ENCODE results near the gene VEPH1.

The VEPH1 gene

GRCh38 chr3:157249606-157250005 lies 253.6 kb downstream of the VEPH1 start:
- ATAC-seq (replicated peaks): no peak
- H3K4me1 Mint-ChIP-seq: peaks cover 1 to 6% of the 10 kb centered on the region in 2 donors

DNA sequence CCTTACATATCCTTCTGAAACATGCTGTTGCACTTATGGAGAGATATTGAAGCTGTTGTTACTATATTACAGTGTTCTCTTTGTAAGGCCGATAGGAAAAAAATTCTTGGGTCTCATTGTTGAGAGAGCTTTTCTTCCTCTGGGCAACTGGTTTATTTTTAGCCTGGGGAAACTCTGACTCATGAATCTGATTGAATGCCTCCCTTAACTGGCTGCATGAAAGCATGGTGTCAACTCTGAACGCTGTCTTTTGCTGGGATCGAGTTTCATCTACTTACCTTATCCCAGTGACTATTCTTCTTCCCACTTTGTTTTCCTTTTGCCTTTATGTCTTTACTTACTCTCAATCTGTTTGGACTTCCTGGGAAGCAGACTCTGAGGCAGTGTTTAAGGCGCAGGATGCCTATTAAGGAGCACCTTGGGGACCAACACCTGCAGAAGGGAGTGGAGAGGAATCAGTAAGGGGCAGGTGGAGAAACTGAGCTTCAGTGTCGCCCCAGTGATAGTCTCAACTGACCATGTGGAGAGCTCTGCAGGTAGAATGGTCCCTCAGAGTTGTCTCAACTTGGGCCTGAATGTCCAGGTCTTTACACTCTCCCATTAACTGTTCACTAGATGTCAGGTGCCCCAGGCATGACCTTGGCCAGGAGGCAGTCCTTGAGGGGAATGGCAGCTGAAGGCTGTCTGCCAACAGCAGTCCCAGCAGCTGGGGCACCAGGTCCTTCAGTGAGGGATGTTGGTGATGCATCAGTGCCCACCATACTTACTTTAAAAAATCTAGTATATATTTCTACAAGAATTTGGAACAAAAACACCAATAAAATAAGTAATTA lies 254.4 kb downstream of the VEPH1 start:
- Mint-ChIP-seq H3K4me1 (peaks cover 1 to 6% of the 10 kb centered on the region in 2 donors), H3K9me3 (no peaks in the 10 kb centered on the region), H3K27ac (no peak overlapping the region), H3K4me3 (no peak overlapping the region), H3K27me3 (no peaks in the 10 kb centered on the region), H3K36me3 (no peaks in the 10 kb centered on the region)
- ATAC-seq (replicated peaks) (no peak), DNase-seq (no peak)

More at GRCh38 chr3:157249606-157250005, 253.6 kb downstream of the VEPH1 start:
- no peak for DNase-seq
- Mint-ChIP-seq H3K4me3 (no peak overlapping the region), H3K27me3 (no peaks in the 10 kb centered on the region), H3K9me3 (no peaks in the 10 kb centered on the region), H3K36me3 (no peaks in the 10 kb centered on the region), H3K27ac (no peak overlapping the region)

GRCh38 chr3:157247391-157247790 lies 255.8 kb downstream of the VEPH1 start:
- Mint-ChIP-seq H3K27me3 (no peaks in the 10 kb centered on the region), H3K27ac (no peak overlapping the region), H3K36me3 (no peaks in the 10 kb centered on the region), H3K4me1 (peaks cover 1 to 6% of the 10 kb centered on the region in 2 donors), H3K9me3 (no peaks in the 10 kb centered on the region), H3K4me3 (no peak overlapping the region)
- DNase-seq (no peak), ATAC-seq (replicated peaks) (no peak)

DNA sequence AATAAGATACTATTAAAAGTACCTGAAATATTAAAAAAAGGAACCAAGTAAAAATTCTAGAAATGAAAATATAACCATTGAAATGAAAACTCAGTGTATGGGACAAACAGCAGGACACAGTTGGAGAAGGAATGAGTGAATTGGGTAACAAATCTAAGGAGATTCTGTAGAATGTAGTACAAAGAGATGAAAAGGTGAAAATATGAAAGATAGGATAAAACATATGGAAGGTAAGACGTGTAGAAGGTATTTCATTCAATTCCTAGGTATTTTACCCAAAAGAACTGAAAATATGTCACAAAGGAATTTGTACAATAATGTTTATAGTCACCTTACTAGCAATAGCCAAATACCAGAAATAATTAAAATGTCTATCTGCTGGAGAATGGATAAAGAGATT lies 260.4 kb downstream of the VEPH1 start:
- Mint-ChIP-seq H3K36me3 (no peaks in the 10 kb centered on the region), H3K9me3 (no peaks in the 10 kb centered on the region), H3K27me3 (no peaks in the 10 kb centered on the region), H3K27ac (no peak overlapping the region), H3K4me3 (no peak overlapping the region), H3K4me1 (peaks cover 6 to 7% of the 10 kb centered on the region in 2 donors)
- ATAC-seq (replicated peaks) (no peak), DNase-seq (no peak)

DNA sequence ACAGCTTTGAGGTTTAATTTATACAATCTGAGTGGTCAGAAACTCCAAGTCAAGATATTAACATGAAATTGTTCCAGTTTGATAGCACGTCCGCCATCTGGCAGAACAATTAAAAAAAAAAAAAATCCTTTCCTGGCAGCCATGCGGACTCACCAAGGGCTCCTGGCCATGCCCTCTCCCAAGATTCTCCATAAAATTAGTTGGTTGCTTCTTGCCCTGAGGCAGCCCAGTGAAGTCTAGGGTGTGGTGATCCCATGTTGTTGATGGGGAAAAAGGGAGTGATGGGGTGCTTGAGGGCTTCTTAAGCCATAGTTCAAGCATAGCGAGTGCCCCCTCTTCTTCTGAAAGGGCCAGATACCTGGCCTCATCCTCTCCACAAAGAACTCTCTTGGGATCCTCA lies 261.6 kb downstream of the VEPH1 start:
- H3K27ac Mint-ChIP-seq: no peak overlapping the region
- no peaks in the 10 kb centered on the region for H3K27me3 Mint-ChIP-seq
- H3K9me3 Mint-ChIP-seq: no peaks in the 10 kb centered on the region
- peaks cover 6 to 7% of the 10 kb centered on the region in 2 donors for H3K4me1 Mint-ChIP-seq
- no peak for ATAC-seq (replicated peaks)
- DNase-seq: no peak
- no peaks in the 10 kb centered on the region for H3K36me3 Mint-ChIP-seq
- no peak overlapping the region for H3K4me3 Mint-ChIP-seq

GRCh38 chr3:157240408-157240807 lies 262.8 kb downstream of the VEPH1 start:
- DNase-seq (no peak), ATAC-seq (replicated peaks) (no peak)
- H3K27me3 Mint-ChIP-seq: no peaks in the 10 kb centered on the region
- no peaks in the 10 kb centered on the region for H3K9me3 Mint-ChIP-seq
- no peaks in the 10 kb centered on the region for H3K36me3 Mint-ChIP-seq
- no peak overlapping the region for H3K4me3 Mint-ChIP-seq
- H3K27ac Mint-ChIP-seq: no peak overlapping the region
- peaks cover 6 to 7% of the 10 kb centered on the region in 2 donors for H3K4me1 Mint-ChIP-seq

- Mint-ChIP-seq H3K27ac (no peak overlapping the region), H3K4me1 (peaks cover 6 to 7% of the 10 kb centered on the region in 2 donors), H3K36me3 (no peaks in the 10 kb centered on the region), H3K4me3 (no peak overlapping the region), H3K27me3 (no peaks in the 10 kb centered on the region), H3K9me3 (no peaks in the 10 kb centered on the region)
- ATAC-seq (replicated peaks): peak; percentile 100
- DNase-seq: peak; percentile 59
Measured at GRCh38 chr3:157239082-157239704, 264.0 kb downstream of the VEPH1 start.

DNA sequence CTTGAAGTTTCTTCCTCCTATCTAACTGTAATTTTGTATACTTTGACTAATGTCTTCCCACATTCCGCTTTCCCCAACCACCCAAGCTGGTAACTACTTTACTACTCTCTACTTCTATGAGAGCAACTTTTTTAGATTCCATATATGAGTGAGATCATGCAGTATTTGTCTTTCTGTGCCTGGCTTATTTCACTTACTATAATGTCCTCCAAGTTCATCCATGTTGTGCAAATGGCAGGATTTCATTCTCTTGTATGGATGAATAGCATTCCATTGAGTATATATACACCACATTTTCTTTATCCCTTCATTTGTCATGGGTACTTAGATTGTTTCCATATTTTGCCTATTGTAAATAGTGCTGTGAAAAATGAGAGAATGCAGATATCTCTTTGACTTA lies 264.8 kb downstream of the VEPH1 start:
- no peak for ATAC-seq (replicated peaks)
- Mint-ChIP-seq H3K4me1 (peaks cover 6 to 7% of the 10 kb centered on the region in 2 donors), H3K27me3 (no peaks in the 10 kb centered on the region), H3K36me3 (no peaks in the 10 kb centered on the region), H3K27ac (no peak overlapping the region), H3K9me3 (no peaks in the 10 kb centered on the region), H3K4me3 (no peak overlapping the region)
- DNase-seq: no peak

- no peak for ATAC-seq (replicated peaks)
Measured at GRCh38 chr3:157237886-157238285, 265.3 kb downstream of the VEPH1 start.

DNA sequence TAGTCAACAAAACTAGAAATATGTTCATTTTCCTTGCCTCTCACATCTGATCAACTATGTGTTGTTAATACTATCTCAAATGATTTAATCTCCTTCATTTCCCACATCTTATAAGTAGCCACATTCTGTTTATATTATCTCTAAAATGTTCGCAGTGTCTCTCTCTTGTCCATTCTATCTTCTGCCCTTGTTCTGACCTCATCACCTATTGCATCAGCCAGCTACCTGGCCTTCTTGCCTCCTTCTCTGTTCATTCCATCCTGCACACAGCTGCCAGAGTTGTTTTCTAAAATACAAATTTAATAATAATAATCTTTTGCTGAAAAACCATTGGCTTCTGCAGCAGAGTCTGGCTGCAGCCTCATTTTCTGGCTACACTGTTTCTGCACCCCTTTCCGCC lies 267.9 kb downstream of the VEPH1 start:
- DNase-seq (no peak), ATAC-seq (replicated peaks) (no peak)
- H3K4me3 Mint-ChIP-seq: no peak overlapping the region
- no peak overlapping the region for H3K27ac Mint-ChIP-seq
- peaks cover 6 to 7% of the 10 kb centered on the region in 2 donors for H3K4me1 Mint-ChIP-seq
- H3K9me3 Mint-ChIP-seq: peaks cover 0 to 2% of the 10 kb centered on the region in 2 donors
- H3K36me3 Mint-ChIP-seq: no peaks in the 10 kb centered on the region
- H3K27me3 Mint-ChIP-seq: no peaks in the 10 kb centered on the region

More at GRCh38 chr3:157237886-157238285, 265.3 kb downstream of the VEPH1 start:
- no peak overlapping the region for H3K27ac Mint-ChIP-seq
- H3K4me1 Mint-ChIP-seq: peaks cover 6 to 7% of the 10 kb centered on the region in 2 donors
- H3K27me3 Mint-ChIP-seq: no peaks in the 10 kb centered on the region
- H3K36me3 Mint-ChIP-seq: no peaks in the 10 kb centered on the region
- H3K9me3 Mint-ChIP-seq: peaks cover 0 to under 1% of the 10 kb centered on the region in 2 donors
- H3K4me3 Mint-ChIP-seq: no peak overlapping the region
- no peak for DNase-seq

GRCh38 chr3:157233923-157234322 lies 269.3 kb downstream of the VEPH1 start:
- Mint-ChIP-seq H3K9me3 (peaks cover 0 to 2% of the 10 kb centered on the region in 2 donors), H3K27me3 (no peaks in the 10 kb centered on the region), H3K4me3 (no peak overlapping the region), H3K27ac (no peak overlapping the region), H3K36me3 (no peaks in the 10 kb centered on the region), H3K4me1 (peaks cover under 1 to 2% of the 10 kb centered on the region in 2 donors)
- DNase-seq: no peak
- ATAC-seq (replicated peaks): no peak

DNA sequence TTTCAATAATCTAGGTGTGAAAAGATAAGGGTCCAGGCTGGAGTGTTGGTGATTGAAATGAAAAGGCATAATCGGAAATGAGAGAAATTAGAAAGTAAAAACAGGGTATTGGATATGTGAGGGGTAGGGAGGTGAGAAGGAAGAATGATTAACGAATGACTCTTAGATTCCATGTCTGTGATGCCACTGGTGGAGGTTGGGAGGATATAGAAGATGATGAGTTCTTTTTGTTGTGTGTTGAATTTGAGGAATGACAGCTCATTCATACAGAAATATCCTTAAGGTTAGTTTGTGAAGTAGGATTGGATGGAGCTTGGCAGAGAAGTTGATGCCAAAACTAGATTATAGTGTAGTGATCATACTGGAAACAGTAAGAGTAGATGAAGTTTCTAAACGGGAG lies 271.1 kb downstream of the VEPH1 start:
- no peaks in the 10 kb centered on the region for H3K36me3 Mint-ChIP-seq
- no peak overlapping the region for H3K27ac Mint-ChIP-seq
- no peak for DNase-seq
- no peaks in the 10 kb centered on the region for H3K27me3 Mint-ChIP-seq
- no peak overlapping the region for H3K4me3 Mint-ChIP-seq
- no peak for ATAC-seq (replicated peaks)
- peaks cover 0 to 2% of the 10 kb centered on the region in 2 donors for H3K9me3 Mint-ChIP-seq
- no peaks in the 10 kb centered on the region for H3K4me1 Mint-ChIP-seq

DNA sequence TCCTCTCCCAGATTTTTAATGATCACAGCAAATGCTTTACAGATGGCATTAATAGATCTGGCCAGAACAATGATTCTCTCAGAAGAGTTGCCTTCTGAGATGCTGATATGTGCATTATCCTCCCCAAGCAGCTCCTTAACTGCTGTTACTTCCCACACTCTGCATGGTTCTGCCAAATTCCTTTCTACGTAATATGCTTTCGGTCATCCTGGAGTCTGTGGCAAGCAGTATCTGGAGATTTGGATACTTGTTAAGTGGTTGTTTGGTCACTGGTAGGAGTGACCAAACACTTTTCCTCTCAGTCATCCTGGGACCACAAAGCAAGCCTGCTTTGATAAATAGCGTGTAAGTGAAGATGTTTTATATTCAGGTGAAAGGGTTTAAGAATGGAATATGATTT lies 272.1 kb downstream of the VEPH1 start:
- Mint-ChIP-seq H3K27me3 (no peaks in the 10 kb centered on the region), H3K27ac (no peak overlapping the region), H3K9me3 (peaks cover 0 to 2% of the 10 kb centered on the region in 2 donors), H3K36me3 (no peaks in the 10 kb centered on the region), H3K4me3 (no peak overlapping the region), H3K4me1 (peaks cover 1 to 2% of the 10 kb centered on the region in 2 donors)
- ATAC-seq (replicated peaks) (no peak), DNase-seq (no peak)

DNA sequence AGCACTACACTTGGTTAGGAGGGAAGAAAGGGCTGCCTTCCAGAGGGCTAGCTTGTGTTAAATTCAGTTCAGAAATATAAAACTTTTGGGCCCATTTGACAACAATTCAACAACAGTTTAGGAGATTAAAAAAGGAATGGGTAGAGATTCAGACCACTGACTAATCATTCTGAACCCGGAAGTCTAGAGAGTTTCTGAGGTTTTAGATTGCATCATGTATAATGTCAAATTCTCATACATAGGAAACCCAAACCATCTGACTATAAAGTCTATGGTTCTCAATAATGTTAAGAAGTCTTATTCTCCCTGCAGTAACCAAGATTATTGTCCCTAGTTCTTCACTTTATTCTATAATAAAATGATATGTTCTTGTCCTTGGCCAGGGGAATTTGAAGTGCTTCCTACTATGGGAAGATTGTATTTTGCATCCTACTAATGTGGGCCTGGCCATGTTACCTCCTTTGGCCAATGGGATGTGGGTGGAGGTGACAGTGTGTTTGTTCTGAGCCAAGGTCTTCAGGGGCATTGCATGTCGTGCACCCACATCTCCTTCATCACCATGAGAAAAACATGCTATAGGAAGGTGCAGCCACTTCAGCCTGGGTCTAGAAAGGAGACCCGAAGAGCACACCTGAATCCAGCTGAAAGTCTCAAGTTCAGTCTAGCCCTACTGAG lies 276.9 kb downstream of the VEPH1 start:
- Mint-ChIP-seq H3K36me3 (no peaks in the 10 kb centered on the region), H3K27me3 (no peaks in the 10 kb centered on the region), H3K27ac (no peak overlapping the region), H3K4me3 (no peak overlapping the region), H3K4me1 (peaks cover 6 to 10% of the 10 kb centered on the region in 2 donors), H3K9me3 (no peaks in the 10 kb centered on the region)
- DNase-seq (no peak), ATAC-seq (replicated peaks) (peak; percentile 48 to 59)

Data from stimulated activated naive B cell treated with anti-CD40 and anti-IgM and Interleukin-4, amounts not matched to agents 10 μg/mL and 1 μg/mL and 100 μg/mL, for 72 hours (primary cell).